Transverse colon (tissue), 4 donors: ENCODE data around the gene MAP3K12. TPM values are rescaled to one million over a fixed set of nuclear protein-coding genes. Genes with fewer than 3 reads are reported as not detected.

ENCODE experiments used
- DNase-seq: peaks from one replicate; pipeline ENCODE4 v3.0.0-alpha.2; 2019
- H3K27ac ChIP-seq, 4 donors: fragments of 200-600 bp; sonication (generic); 2 replicates each; pipeline ENCODE4 v1.5.1; 2016 to 2018; ENCODE audit warnings: inconsistent platforms in 4 of 4
- H3K27me3 ChIP-seq: fragments of 200-600 bp; sonication (generic); 2 replicates; pipeline ENCODE4 v1.5.1; 2017; ENCODE audit warnings: inconsistent platforms
- H3K36me3 ChIP-seq, 4 donors: fragments of 200-600 bp; sonication (generic); 2 replicates each; pipeline ENCODE4 v1.5.1; 2017 to 2019; ENCODE audit warnings: inconsistent platforms in 4 of 4
- H3K4me1 ChIP-seq, 4 donors: fragments of 200-600 bp; sonication (generic); 2 replicates each; pipeline ENCODE4 v1.5.1; 2017 to 2020; ENCODE audit warnings: inconsistent platforms in 4 of 4
- H3K4me3 ChIP-seq, 4 donors: fragments of 200-600 bp; sonication (generic); 1 replicate in 1 of 4; 2 replicates in 3 of 4; pipeline versions ENCODE4 v1.5.1 to v1.6.1; 2017 to 2019; ENCODE audit warnings: inconsistent platforms in 4 of 4
- H3K9me3 ChIP-seq, 2 donors: fragments of 200-600 bp; sonication (generic); 2 replicates each; pipeline ENCODE4 v1.5.1; 2017 to 2019; ENCODE audit warnings: inconsistent platforms in 2 of 2
- EP300 ChIP-seq: sonication (generic); formaldehyde crosslinking; IDR thresholded peaks from one replicate; pipeline ENCODE4 v1.6.1; 2017; ENCODE audit warnings: antibody characterized with exemption, low read depth
- POLR2A ChIP-seq: fragments of 450-650 bp; IDR thresholded peaks from one replicate; pipeline ENCODE4 v1.6.1; 2016; ENCODE audit warnings: antibody characterized with exemption, mild to moderate bottlenecking, moderate library complexity
- POLR2AphosphoS5 ChIP-seq, 3 donors: sonication (generic); formaldehyde crosslinking; IDR thresholded peaks; one replicate each; pipeline ENCODE4 v1.6.1; 2016; ENCODE audit warnings: antibody characterized with exemption in 3 of 3
- WGBS, 2 donors: methylation state at CpG; one replicate each; pipeline ENCODE4 v1.1.5; 2018; ENCODE audit warnings: low coverage in 1 of 2; 5-methylcytosine and 5-hydroxymethylcytosine counted together
- in situ Hi-C, 4 donors: fragments of 200-750 bp; cut with MboI; loops; one replicate each; pipeline versions ENCODE4 v1.15.0 to v1.15.1; 2017; ENCODE audit warnings: low sequenced_read_pairs in 3 of 4, low pct_ligation_motif_present in 1 of 4, low pct_unique_long_range_greater_than_20kb in 1 of 4
- intact Hi-C: fragments of 100-400 bp; cut with DNase I; formaldehyde crosslinking; loops from one replicate; pipeline ENCODE4 v1.15.1; 2023; ENCODE audit warnings: low total_unique reads
- total RNA-seq, 4 donors: library from RNA; depleted of rRNA; stranded (reverse); fragments of >200 nt; gene quantifications; one replicate each; pipeline ENCODE4 v1.1.0, GENCODE V29; 2016
- TF ChIP-seq, protein P1 (sequence below), 5 experiments: fragments of 200-600 bp in 3 of 5; fragments of 450-650 bp in 2 of 5; sonication (generic) in 3 of 5; IDR thresholded peaks; 1 replicate in 2 of 5; 2 replicates in 3 of 5; pipeline ENCODE4 v1.5.1; 2016 to 2017; ENCODE audit warnings: antibody characterized with exemption in 5 of 5, inconsistent platforms in 3 of 5, mild to moderate bottlenecking in 2 of 5, moderate library complexity in 1 of 5

The MAP3K12 gene
- total RNA-seq, 4 donors from 2014 or later: 6.8 to 20.9 (median 10.3) TPM

DNA sequence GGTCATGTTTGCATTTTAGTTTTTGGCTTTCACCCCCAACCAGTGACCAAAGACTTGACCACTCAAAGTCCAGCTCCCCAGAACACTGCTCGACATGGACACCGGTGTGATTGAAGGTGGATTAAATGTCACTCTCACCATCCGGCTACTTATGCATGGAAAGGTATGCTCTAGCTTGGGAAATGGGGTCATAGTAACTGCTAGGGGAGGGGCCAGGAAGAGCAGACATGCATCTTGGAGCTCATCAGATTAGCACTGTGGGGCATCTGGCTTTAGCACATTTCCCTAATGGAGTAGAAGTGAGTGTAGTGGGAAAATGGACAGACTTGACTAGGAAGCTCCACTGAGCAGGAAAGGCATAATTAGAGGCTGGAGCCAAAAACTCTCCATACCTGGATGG is 44.6 kb downstream of the MAP3K12 start:
- H3K27me3 ChIP-seq: no peaks in the 10 kb centered on the region
- peaks cover 0 to 60% (median 27%) of the 10 kb centered on the region in 4 donors for H3K36me3 ChIP-seq
- no peaks in the 10 kb centered on the region for H3K9me3 ChIP-seq
- H3K4me3 ChIP-seq: no peak overlapping the region
- in situ Hi-C loops: no loop called here
- H3K27ac ChIP-seq: no peak overlapping the region
- no peak for DNase-seq
- TF ChIP-seq POLR2A: no peak
- no peak for TF ChIP-seq POLR2AphosphoS5 (IDR thresholded peaks at IDR 0.05)
- TF ChIP-seq, protein P1, sequence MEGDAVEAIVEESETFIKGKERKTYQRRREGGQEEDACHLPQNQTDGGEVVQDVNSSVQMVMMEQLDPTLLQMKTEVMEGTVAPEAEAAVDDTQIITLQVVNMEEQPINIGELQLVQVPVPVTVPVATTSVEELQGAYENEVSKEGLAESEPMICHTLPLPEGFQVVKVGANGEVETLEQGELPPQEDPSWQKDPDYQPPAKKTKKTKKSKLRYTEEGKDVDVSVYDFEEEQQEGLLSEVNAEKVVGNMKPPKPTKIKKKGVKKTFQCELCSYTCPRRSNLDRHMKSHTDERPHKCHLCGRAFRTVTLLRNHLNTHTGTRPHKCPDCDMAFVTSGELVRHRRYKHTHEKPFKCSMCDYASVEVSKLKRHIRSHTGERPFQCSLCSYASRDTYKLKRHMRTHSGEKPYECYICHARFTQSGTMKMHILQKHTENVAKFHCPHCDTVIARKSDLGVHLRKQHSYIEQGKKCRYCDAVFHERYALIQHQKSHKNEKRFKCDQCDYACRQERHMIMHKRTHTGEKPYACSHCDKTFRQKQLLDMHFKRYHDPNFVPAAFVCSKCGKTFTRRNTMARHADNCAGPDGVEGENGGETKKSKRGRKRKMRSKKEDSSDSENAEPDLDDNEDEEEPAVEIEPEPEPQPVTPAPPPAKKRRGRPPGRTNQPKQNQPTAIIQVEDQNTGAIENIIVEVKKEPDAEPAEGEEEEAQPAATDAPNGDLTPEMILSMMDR (IDR thresholded peaks at IDR 0.05): no peak
- TF ChIP-seq EP300: no peak
- H3K4me1 ChIP-seq: peaks cover 9 to 21% (median 18%) of the 10 kb centered on the region in 4 donors
- 68% methylated on average over 3 of the region's 3 CpGs; no CpG with 5 or more reads in 1 of the 2 donors for WGBS, 2 donors
- intact Hi-C loops: no loop called here

DNA sequence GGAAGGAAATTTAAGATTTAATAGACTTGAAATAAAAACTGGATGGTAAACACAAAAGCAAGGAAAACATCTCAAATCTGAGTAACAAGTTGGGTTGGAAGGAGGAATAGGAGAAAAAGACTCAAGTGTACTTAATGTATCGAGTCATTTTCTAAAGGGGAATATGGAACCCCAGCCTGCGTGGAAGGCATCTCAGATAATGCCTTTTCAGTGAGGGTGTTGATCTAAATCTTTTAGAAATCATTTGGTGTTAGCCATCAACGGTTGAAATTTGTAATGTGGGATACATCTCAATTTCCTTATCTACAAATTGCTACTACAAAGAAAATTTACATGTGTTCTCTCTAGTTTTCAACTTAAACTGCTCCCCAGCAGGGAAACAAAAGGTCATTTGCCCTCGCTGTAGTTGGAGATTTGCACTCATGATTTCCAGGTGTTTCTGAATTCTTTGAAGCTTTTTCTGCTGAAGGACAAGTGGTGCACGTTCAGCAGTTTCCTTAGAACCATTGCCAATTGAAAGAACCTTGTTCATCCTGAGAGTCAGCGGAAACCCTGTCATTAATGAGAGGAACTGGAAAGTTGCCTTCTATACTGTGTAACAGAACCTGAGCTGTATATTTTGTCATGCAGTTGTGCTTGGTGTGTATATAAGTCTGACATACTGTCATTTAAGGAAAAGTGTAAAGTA is 45.2 kb downstream of the MAP3K12 start:
- peak overlapping the region in 1 of 4 donors; percentile 88 for H3K4me3 ChIP-seq
- H3K36me3 ChIP-seq: peaks cover 0 to 54% (median 24%) of the 10 kb centered on the region in 4 donors
- H3K9me3 ChIP-seq: no peaks in the 10 kb centered on the region
- in situ Hi-C loops: no loop called here
- no peaks in the 10 kb centered on the region for H3K27me3 ChIP-seq
- intact Hi-C loops: no loop called here
- H3K27ac ChIP-seq: peak overlapping the region in 1 of 4 donors; percentile 96
- no peak for TF ChIP-seq POLR2A
- TF ChIP-seq, protein P1 (IDR thresholded peaks at IDR 0.05): no peak
- no peak for TF ChIP-seq POLR2AphosphoS5 (IDR thresholded peaks at IDR 0.05)
- TF ChIP-seq EP300: no peak
- WGBS, 2 donors: 37 to 40% methylated on average over 4 to 6 of the region's 6 CpGs
- DNase-seq: no peak
- peaks cover 9 to 21% (median 18%) of the 10 kb centered on the region in 4 donors for H3K4me1 ChIP-seq

DNA sequence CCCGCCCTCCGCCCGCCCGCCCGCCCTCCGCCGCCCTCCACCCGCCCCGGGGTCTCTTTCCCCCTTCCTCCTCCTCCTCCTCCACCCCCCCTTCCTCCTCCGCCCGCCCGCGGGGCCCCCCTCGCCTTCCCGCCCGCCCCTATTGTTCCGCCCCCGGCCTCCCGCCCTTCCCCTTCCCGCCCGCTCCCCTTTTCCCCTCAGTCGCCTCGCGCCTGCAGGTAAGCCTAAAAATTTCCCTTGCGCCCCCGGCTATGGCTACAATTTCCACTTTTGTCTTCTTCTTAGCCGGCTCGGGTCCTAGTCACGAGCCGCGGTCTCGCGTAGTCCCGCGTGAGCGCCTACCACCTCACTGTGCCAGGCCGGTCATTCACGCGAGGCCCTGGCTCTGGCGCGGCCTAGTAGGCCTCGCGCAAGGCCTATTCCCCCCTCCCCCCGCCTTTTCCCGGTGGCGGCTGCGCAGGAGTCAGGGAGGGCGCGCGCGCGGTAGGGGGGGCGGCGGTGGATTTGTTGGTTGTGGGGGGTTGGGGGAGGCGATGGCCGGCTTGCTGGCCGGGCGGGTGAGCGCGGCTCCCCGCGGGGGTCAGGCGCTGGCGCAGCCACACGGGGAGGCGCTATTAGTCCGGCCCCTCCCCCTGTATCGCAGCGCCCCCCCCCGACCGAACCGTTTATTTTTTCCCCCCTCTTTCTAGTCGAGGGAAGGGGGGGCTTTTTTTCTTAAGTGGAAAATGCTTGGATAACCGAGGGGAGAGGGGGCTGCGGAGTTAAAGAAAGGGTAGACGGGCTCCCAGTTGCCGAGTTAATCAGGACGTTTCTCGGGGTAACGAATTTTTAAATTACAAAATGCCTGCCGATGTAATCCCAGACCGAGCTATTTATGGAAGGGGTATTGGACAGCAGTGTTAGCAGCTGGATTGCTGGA is 46.8 kb downstream of the MAP3K12 start:
- peak; percentile 85 for DNase-seq
- peak overlapping the region; percentile 56 to 88 (median 68) for H3K4me3 ChIP-seq
- TF ChIP-seq POLR2A (peak; percentile 20), EP300 (no peak), POLR2AphosphoS5 (IDR thresholded peaks at IDR 0.05) (peak in 2 of 3 donors; percentile 39 to 67)
- TF ChIP-seq, protein P1 (IDR thresholded peaks at IDR 0.05): peak; percentile 25 to 50 (median 33)
- peaks cover 9 to 21% (median 18%) of the 10 kb centered on the region in 4 donors for H3K4me1 ChIP-seq
- intact Hi-C loops (no loop called here), in situ Hi-C loops (no loop called here)
- peak overlapping the region; percentile 91 to 97 (median 94) for H3K27ac ChIP-seq
- H3K9me3 ChIP-seq: no peaks in the 10 kb centered on the region
- 0 to 1% methylated on average over 1 to 37 of the region's 82 CpGs for WGBS, 2 donors
- no peaks in the 10 kb centered on the region for H3K27me3 ChIP-seq
- H3K36me3 ChIP-seq: peaks cover 0 to 41% (median 17%) of the 10 kb centered on the region in 4 donors

DNA sequence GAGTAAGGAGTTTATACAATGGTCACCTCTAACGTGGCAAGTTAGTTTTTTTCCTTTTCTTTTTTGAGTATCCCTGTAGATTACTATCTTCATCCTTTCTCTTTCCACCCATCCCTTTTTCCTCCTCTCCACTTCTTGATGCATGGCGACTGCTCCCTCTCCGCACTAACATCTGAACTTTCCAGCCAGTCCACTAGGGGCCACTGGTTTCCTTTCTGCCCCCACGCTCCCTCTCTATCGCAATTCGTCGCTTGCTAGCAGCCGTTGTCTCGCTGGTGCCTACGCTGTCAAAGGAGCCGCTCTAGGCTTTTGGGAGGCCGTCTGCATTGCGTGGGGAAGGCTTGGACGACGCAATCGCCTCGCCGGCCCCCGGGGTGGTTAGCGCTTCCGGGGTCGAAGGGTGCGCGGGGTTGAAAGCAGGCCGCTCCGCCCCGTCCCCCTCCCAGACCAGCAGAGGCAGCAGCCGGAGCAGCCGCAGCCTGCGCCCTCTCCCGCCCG is 47.5 kb downstream of the MAP3K12 start, which contains the start of gene PCBP2:
Gene PCBP2 (plus strand): TSS at position 442 of the 498 bp plus-strand sequence. CDS start 2,699 bp downstream, outside the sequence.
- intact Hi-C loops: loop anchor here (2.0 kb wide), 1 partner anchor 49 kb away; the partner anchor contains the start of gene TARBP2

More for the DNA sequence above, 47.5 kb downstream of the MAP3K12 start, which contains the start of gene PCBP2:
- no peaks in the 10 kb centered on the region for H3K27me3 ChIP-seq
- peaks cover 0 to 41% (median 13%) of the 10 kb centered on the region in 4 donors for H3K36me3 ChIP-seq
- in situ Hi-C loops: no loop called here
- H3K27ac ChIP-seq: peak within 1 kb of the TSS; percentile 91 to 97 (median 94)
- no peaks in the 10 kb centered on the region for H3K9me3 ChIP-seq
- 0 to 1% methylated on average over 3 to 16 of the region's 32 CpGs for WGBS, 2 donors
- peak; percentile 98 for DNase-seq
- H3K4me3 ChIP-seq: peak within 1 kb of the TSS; percentile 56 to 88 (median 68)
- TF ChIP-seq, protein P1 (IDR thresholded peaks at IDR 0.05): peak; percentile 69 to 99 (median 81)
- peak; percentile 55 for TF ChIP-seq EP300
- peak; percentile 77 for TF ChIP-seq POLR2A
- peak; percentile 92 to 97 (median 94) for TF ChIP-seq POLR2AphosphoS5 (IDR thresholded peaks at IDR 0.05)
- H3K4me1 ChIP-seq: peaks cover 9 to 21% (median 18%) of the 10 kb centered on the region in 4 donors
